GM18505 (cell line): Measurements from ENCODE around the gene TMEM131.
"Not testable (repeated sequence)": the region's sequence is repeated elsewhere in the genome, so short reads cannot be mapped to it uniquely, and the experiment has no call there.

Experiments
- ATAC-seq: cut with Tn5 transposase; IDR thresholded peaks from one replicate; pipeline ENCODE4 v1.9.1; 2021; ENCODE audit not compliant: unreplicated experiment
- POLR2A ChIP-seq: IDR thresholded peaks from 4 replicates; pipeline ENCODE4 v1.6.1; 2011; ENCODE audit warnings: borderline replicate concordance; ENCODE audit not compliant: insufficient read depth, insufficient read length; ENCODE audit errors: extremely low read depth

TMEM131 gene

GRCh38 chr2:97911206-97911921 lies 84.4 kb downstream of the TMEM131 start:
- peak; percentile 63 for ATAC-seq

GRCh38 chr2:97910403-97911205 lies 85.1 kb downstream of the TMEM131 start:
- ATAC-seq, result no peak
- no peak for TF ChIP-seq POLR2A

More at GRCh38 chr2:97911206-97911921, 84.4 kb downstream of the TMEM131 start:
- TF ChIP-seq POLR2A, result no peak

GRCh38 chr2:97908208-97908676 lies 87.5 kb downstream of the TMEM131 start:
- no peak for ATAC-seq
- no peak for TF ChIP-seq POLR2A

GRCh38 chr2:97907369-97908100 lies 88.2 kb downstream of the TMEM131 start:
- no peak for TF ChIP-seq POLR2A
- no peak for ATAC-seq

GRCh38 chr2:97906307-97906706 lies 89.4 kb downstream of the TMEM131 start:
- ATAC-seq, result no peak
- TF ChIP-seq POLR2A, result no peak

- no peak for ATAC-seq
- TF ChIP-seq POLR2A, result no peak
These were observed 90.5 kb downstream of the TMEM131 start for GRCh38 chr2:97905294-97905693.

- no peak for TF ChIP-seq POLR2A
- no peak for ATAC-seq
These were observed 93.9 kb downstream of the TMEM131 start for GRCh38 chr2:97901862-97902261.

- no peak for ATAC-seq
These were observed 94.9 kb downstream of the TMEM131 start for GRCh38 chr2:97900806-97901205.

GRCh38 chr2:97893042-97893441 lies 102.7 kb downstream of the TMEM131 start:
- ATAC-seq, result not testable (repeated sequence)

More at GRCh38 chr2:97900806-97901205, 94.9 kb downstream of the TMEM131 start:
- no peak for TF ChIP-seq POLR2A

- TF ChIP-seq POLR2A, result no peak
- ATAC-seq, result no peak
These were observed 104.1 kb downstream of the TMEM131 start for GRCh38 chr2:97891611-97892010.

GRCh38 chr2:97889156-97889555 lies 106.6 kb downstream of the TMEM131 start:
- ATAC-seq, result no peak

GRCh38 chr2:97885841-97886240 lies 109.9 kb downstream of the TMEM131 start:
- no peak for ATAC-seq
- TF ChIP-seq POLR2A, result no peak

More at GRCh38 chr2:97889156-97889555, 106.6 kb downstream of the TMEM131 start:
- no peak for TF ChIP-seq POLR2A

- ATAC-seq, result no peak
- TF ChIP-seq POLR2A, result no peak
These were observed 115.4 kb downstream of the TMEM131 start for GRCh38 chr2:97880334-97880733.
